ENCODE data around the gene BTRC. TPM values are rescaled to one million over a fixed set of nuclear protein-coding genes. Genes with fewer than 3 reads are reported as not detected.

BTRC gene
- total RNA-seq, 1 donor from 2014 or later: 28.6 TPM

DNA sequence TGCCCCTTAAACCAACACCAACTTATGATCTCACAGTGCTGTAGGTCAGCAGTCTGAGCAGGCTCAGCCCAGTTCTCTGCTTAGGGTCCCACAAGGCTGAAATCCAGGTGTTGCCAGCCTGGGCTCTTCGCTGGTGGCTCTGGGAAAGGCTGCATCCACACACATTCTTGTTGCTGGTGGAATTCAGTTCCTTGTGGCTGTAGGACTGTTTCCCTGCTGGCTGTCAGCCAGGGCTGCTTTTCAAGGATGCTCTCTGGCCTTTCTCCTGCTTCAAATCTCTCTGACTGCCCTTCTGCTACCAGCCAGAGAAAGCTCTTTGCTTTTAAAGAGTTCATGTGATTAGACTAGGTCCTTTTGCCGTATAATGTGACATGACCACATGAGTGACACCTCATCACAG, 218.8 kb downstream of the BTRC start:
- H3K4me3 Mint-ChIP-seq (ENCODE audit: unreplicated experiment): no peak overlapping the region

DNA sequence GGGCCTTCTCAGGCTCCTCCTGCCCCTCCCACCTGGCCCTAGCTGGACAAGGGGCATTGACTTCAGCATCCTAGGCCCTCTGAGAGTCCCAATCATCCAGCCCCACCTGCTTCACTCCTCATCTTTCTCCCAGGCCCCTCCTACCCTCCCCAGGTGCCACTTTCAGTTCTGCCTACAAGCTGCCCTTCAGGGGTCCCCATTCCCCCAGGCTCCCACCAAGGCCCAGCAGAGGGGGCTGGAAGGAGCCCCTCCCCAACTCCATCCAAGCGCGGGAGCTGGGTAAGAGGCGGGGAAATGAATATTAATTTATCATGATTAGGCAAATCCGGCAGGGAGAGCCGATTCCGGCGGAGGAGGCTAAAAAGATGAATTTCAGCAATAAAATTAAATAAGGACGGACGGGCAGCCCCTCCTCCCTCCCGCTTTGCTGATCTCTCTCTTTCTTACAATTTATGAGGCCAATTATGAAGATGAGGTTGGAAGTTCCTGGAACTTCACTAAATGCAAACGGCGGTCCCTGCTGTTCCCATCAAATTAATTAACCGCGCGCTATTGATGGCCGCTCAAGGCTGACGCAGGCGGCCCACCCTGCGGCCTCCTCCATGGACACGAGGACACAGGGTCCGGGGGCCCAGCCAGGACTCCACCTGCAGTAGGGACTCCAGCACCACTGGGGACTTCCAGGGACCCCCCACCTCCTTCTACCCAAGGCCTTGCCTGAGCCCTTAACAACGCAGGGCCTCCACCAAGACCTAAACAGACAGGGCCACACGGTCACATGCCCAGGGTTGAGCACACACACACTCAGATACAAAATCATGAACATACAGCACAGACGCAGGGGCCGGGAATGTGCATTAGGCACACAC, 220.2 kb downstream of the BTRC start:
- Mint-ChIP-seq H3K4me1 (ENCODE audit: low read depth) (peaks cover 13% of the 10 kb centered on the region), H3K9me3 (ENCODE audit: low read depth) (peaks cover 3% of the 10 kb centered on the region), H3K27me3 (ENCODE audit: low read depth) (peaks cover 2% of the 10 kb centered on the region), H3K36me3 (ENCODE audit: low read depth) (peaks cover 2% of the 10 kb centered on the region), H3K27ac (ENCODE audit: unreplicated experiment) (no peak overlapping the region), H3K4me3 (ENCODE audit: unreplicated experiment) (no peak overlapping the region)
- DNase-seq (ENCODE audit: low spot score): no peak
- TF ChIP-seq, protein P1, sequence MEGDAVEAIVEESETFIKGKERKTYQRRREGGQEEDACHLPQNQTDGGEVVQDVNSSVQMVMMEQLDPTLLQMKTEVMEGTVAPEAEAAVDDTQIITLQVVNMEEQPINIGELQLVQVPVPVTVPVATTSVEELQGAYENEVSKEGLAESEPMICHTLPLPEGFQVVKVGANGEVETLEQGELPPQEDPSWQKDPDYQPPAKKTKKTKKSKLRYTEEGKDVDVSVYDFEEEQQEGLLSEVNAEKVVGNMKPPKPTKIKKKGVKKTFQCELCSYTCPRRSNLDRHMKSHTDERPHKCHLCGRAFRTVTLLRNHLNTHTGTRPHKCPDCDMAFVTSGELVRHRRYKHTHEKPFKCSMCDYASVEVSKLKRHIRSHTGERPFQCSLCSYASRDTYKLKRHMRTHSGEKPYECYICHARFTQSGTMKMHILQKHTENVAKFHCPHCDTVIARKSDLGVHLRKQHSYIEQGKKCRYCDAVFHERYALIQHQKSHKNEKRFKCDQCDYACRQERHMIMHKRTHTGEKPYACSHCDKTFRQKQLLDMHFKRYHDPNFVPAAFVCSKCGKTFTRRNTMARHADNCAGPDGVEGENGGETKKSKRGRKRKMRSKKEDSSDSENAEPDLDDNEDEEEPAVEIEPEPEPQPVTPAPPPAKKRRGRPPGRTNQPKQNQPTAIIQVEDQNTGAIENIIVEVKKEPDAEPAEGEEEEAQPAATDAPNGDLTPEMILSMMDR (IDR thresholded peaks at IDR 0.05): no peak

More for the DNA sequence above, 218.8 kb downstream of the BTRC start:
- Mint-ChIP-seq H3K9me3 (ENCODE audit: low read depth) (peaks cover 3% of the 10 kb centered on the region), H3K27me3 (ENCODE audit: low read depth) (peaks cover 2% of the 10 kb centered on the region), H3K27ac (ENCODE audit: unreplicated experiment) (no peak overlapping the region), H3K36me3 (ENCODE audit: low read depth) (no peaks in the 10 kb centered on the region), H3K4me1 (ENCODE audit: low read depth) (peaks cover 13% of the 10 kb centered on the region)
- DNase-seq (ENCODE audit: low spot score): no peak
- TF ChIP-seq, protein P1 (IDR thresholded peaks at IDR 0.05): no peak

DNA sequence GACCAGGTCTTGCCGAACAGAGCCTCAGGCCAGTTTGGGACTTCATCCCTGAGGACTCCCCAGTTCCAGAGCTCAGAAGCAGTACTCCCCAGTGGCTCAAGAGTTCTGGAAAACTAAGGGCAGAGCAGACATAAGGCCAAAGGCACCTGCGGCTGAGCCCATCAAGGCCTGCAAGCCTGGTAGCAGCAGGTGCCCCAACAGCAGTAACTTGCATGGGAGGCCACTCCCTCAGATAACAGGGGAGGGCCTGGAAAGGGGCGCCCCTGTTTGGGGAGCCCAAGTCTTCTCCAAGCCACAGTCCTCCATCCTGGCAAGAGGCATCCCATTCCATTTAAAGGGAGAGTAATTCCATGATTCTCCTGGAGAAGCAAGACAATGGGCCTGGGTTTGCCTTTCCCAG, 221.1 kb downstream of the BTRC start:
- Mint-ChIP-seq H3K27me3 (ENCODE audit: low read depth) (no peaks in the 10 kb centered on the region), H3K36me3 (ENCODE audit: low read depth) (peaks cover 2% of the 10 kb centered on the region), H3K27ac (ENCODE audit: unreplicated experiment) (no peak overlapping the region), H3K4me1 (ENCODE audit: low read depth) (peaks cover 9% of the 10 kb centered on the region), H3K4me3 (ENCODE audit: unreplicated experiment) (no peak overlapping the region), H3K9me3 (ENCODE audit: low read depth) (peaks cover 3% of the 10 kb centered on the region)
- TF ChIP-seq, protein P1 (IDR thresholded peaks at IDR 0.05): no peak
- no peak for DNase-seq (ENCODE audit: low spot score)

DNA sequence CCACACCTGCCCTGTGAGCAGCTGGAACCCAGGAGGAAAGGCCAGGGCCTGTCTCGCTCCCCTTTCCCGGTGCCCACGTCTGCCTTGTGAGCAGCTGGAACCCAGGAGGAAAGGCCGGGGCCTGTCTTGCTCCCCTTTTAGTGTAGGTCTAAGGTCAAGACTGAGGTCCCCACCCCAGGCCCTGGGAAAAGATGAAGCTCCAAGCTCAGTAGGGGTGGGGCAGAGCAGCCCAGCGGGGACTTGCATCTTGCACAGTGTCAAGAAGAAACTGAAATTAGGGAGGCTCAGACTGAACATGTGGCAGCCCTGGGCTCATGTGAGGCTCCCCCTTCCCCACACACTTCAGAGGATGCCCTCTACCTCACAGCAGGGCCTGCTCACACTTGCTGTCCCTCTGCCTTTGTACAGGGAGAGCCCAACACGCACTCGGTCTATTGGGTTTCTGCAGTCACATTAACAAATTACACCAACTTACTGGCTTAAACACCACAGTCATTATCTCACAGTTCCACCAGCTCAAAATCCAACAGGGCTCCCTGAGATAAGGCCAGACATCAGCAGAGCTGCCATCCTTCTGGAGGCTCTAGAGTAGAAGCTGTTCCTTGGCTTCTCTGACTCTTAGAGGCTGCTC, 221.7 kb downstream of the BTRC start:
- peaks cover 5% of the 10 kb centered on the region for H3K4me1 Mint-ChIP-seq (ENCODE audit: low read depth)
- H3K9me3 Mint-ChIP-seq (ENCODE audit: low read depth): peaks cover 3% of the 10 kb centered on the region
- no peak overlapping the region for H3K4me3 Mint-ChIP-seq (ENCODE audit: unreplicated experiment)
- peak; percentile 83 for DNase-seq (ENCODE audit: low spot score)
- H3K36me3 Mint-ChIP-seq (ENCODE audit: low read depth): peaks cover 2% of the 10 kb centered on the region
- H3K27me3 Mint-ChIP-seq (ENCODE audit: low read depth): no peaks in the 10 kb centered on the region
- TF ChIP-seq, protein P1 (IDR thresholded peaks at IDR 0.05): no peak
- no peak overlapping the region for H3K27ac Mint-ChIP-seq (ENCODE audit: unreplicated experiment)

DNA sequence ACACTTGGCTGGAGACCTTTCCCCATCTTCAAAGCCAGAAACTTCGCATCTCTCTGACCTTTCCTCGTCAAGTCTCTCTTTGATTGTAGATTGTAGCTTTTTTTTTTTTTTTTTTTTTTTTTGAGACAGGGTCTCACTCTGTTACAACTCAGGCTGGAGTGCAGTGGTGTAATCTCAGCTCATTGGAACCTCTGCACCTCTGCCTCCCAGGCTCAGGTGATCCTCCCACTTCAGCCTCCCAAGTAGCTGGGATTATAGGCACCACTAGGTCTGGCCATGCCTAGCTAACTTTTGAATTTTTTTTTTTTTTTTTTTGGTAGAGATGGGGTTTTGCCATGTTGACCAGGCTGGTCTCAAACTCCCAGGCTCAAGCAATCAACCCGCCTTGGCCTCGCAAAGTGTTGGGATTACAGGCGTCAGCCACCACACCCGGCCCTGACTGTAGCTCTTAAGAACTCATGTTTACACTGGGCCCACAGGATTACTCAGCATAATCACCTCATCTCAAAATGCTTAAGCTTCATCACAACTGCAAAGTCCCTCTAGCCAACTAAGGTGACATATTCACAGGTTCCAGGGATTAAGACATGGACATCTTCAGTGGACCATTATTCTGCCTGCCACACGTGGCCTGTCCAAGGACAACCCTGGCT, 222.4 kb downstream of the BTRC start:
- Mint-ChIP-seq H3K4me3 (ENCODE audit: unreplicated experiment) (no peak overlapping the region), H3K27ac (ENCODE audit: unreplicated experiment) (no peak overlapping the region), H3K4me1 (ENCODE audit: low read depth) (no peaks in the 10 kb centered on the region), H3K36me3 (ENCODE audit: low read depth) (peaks cover 2% of the 10 kb centered on the region), H3K27me3 (ENCODE audit: low read depth) (no peaks in the 10 kb centered on the region), H3K9me3 (ENCODE audit: low read depth) (peaks cover 3% of the 10 kb centered on the region)
- no peak for DNase-seq (ENCODE audit: low spot score)
- TF ChIP-seq, protein P1 (IDR thresholded peaks at IDR 0.05): no peak

Data from chondrocyte (in vitro differentiated cells).